Neural cell (in vitro differentiated cells): ENCODE measurements around the gene ATP1A4. TPM values are rescaled to one million over a fixed set of nuclear protein-coding genes. Genes with fewer than 3 reads are reported as not detected.
"Not testable (repeated sequence)": the region's sequence is repeated elsewhere in the genome, so short reads cannot be mapped to it uniquely, and the experiment has no call there.

ENCODE experiments used
- H2AFZ ChIP-seq: fragments of 200-600, 300-800 bp; sonication (generic), shearing (Covaris generic); 2 replicates; pipeline ENCODE4 v1.6.0; 2014; ENCODE audit warnings: low read depth, mild to moderate bottlenecking, antibody characterized with exemption, low read length, moderate library complexity
- H3F3A ChIP-seq: fragments of 200-600 bp; shearing (Covaris generic); 2 replicates; pipeline ENCODE4 v1.6.1; 2016; ENCODE audit warnings: mild to moderate bottlenecking, moderate library complexity, mixed read lengths, antibody characterized with exemption, low read length; ENCODE audit not compliant: insufficient read depth, poor library complexity, severe bottlenecking
- H3K27ac ChIP-seq: fragments of 200-600, 300-800 bp; sonication (generic), shearing (Covaris generic); 2 replicates; pipeline ENCODE4 v1.5.1; 2014; ENCODE audit warnings: mild to moderate bottlenecking, low read length, moderate library complexity
- H3K27me3 ChIP-seq: fragments of 300-800, 200-600 bp; sonication (generic), shearing (Covaris generic); 2 replicates; pipeline ENCODE4 v1.6.0; 2014; ENCODE audit warnings: mild to moderate bottlenecking, low read depth, low read length, moderate library complexity; ENCODE audit not compliant: insufficient read depth
- H3K36me3 ChIP-seq: fragments of 300-800, 200-600 bp; sonication (generic), shearing (Covaris generic); 2 replicates; pipeline ENCODE4 v1.5.1; 2014; ENCODE audit warnings: mild to moderate bottlenecking, antibody characterized with exemption, low read length, moderate library complexity; ENCODE audit not compliant: insufficient read depth
- H3K4me2 ChIP-seq: fragments of 300-800, 200-600 bp; sonication (generic), shearing (Covaris generic); 2 replicates; pipeline ENCODE4 v1.6.0; 2014; ENCODE audit warnings: mild to moderate bottlenecking, low read length
- H3K4me3 ChIP-seq: fragments of 300-800, 200-600 bp; sonication (generic), shearing (Covaris generic); 2 replicates; pipeline ENCODE4 v1.5.1; 2014; ENCODE audit warnings: mild to moderate bottlenecking, low read length, moderate library complexity
- H3K79me2 ChIP-seq: fragments of 200-600 bp; shearing (Covaris generic); replicated peaks from 2 replicates; pipeline ENCODE4 v1.6.0; 2014; ENCODE audit warnings: mild to moderate bottlenecking, low read length, moderate library complexity; ENCODE audit not compliant: insufficient read depth
- H3K9ac ChIP-seq: fragments of 300-800, 200-600 bp; sonication (generic), shearing (Covaris generic); 2 replicates; pipeline ENCODE4 v1.6.1; 2016; ENCODE audit warnings: mild to moderate bottlenecking, low read length, mixed read lengths
- H3K9me2 ChIP-seq: fragments of 200-600 bp; shearing (Covaris generic); 2 replicates; pipeline ENCODE4 v1.6.1; 2016; ENCODE audit warnings: mild to moderate bottlenecking, low read length, mixed read lengths; ENCODE audit not compliant: insufficient read depth
- H3K9me3 ChIP-seq: fragments of 200-600, 300-800 bp; sonication (generic), shearing (Covaris generic); 2 replicates; pipeline ENCODE4 v1.6.1; 2016; ENCODE audit warnings: mild to moderate bottlenecking, mixed run types, low read length, moderate library complexity, mixed read lengths
- H4K20me1 ChIP-seq: fragments of 200-600 bp; shearing (Covaris generic); 2 replicates; pipeline ENCODE4 v1.6.1; 2016; ENCODE audit warnings: mild to moderate bottlenecking, mixed run types; ENCODE audit not compliant: insufficient read depth
- EP300 ChIP-seq: fragments of 450-650 bp; conservative IDR thresholded peaks from 2 replicates; pipeline ENCODE4 v1.6.1; 2014; ENCODE audit warnings: antibody characterized with exemption, mild to moderate bottlenecking, moderate library complexity; ENCODE audit not compliant: poor library complexity, severe bottlenecking
- EZH2 ChIP-seq: fragments of 200-600, 300-800 bp; shearing (Covaris generic), sonication (generic); IDR thresholded peaks from 2 replicates; pipeline ENCODE4 v1.6.1; 2014; ENCODE audit warnings: antibody characterized with exemption, low read length, borderline replicate concordance, mild to moderate bottlenecking; ENCODE audit not compliant: insufficient read depth, poor library complexity, severe bottlenecking
- MXI1 ChIP-seq: fragments of 450-650 bp; conservative IDR thresholded peaks from 2 replicates; pipeline ENCODE4 v1.6.1; 2014; ENCODE audit warnings: antibody characterized with exemption, mild to moderate bottlenecking; ENCODE audit not compliant: poor library complexity, severe bottlenecking
- POLR2AphosphoS5 ChIP-seq: IDR thresholded peaks from 2 replicates; pipeline ENCODE4 v1.6.1; 2012
- RAD21 ChIP-seq: fragments of 450-650 bp; conservative IDR thresholded peaks from 2 replicates; pipeline ENCODE4 v1.6.1; 2014; ENCODE audit warnings: antibody characterized with exemption, mild to moderate bottlenecking, moderate library complexity
- SMC3 ChIP-seq: fragments of 450-650 bp; conservative IDR thresholded peaks from 2 replicates; pipeline ENCODE4 v1.6.1; 2014; ENCODE audit warnings: antibody characterized with exemption, mild to moderate bottlenecking, moderate library complexity; ENCODE audit not compliant: poor library complexity
- TAF1 ChIP-seq: IDR thresholded peaks from 2 replicates; pipeline ENCODE4 v1.6.1; 2012; ENCODE audit warnings: low read depth
- polyA plus RNA-seq: library from polyadenylated mRNA; depleted of rRNA; stranded (reverse); fragments of >200 nt; gene quantifications from 2 replicates; pipeline ENCODE4 v1.2.3, GENCODE V29; 2014
- TF ChIP-seq, protein P1 (sequence below): IDR thresholded peaks from 2 replicates; pipeline ENCODE4 v1.6.1; 2012; ENCODE audit warnings: borderline replicate concordance
- TF ChIP-seq, protein P2 (sequence below): fragments of 450-650 bp; IDR thresholded peaks from 2 replicates; pipeline ENCODE4 v1.5.1; 2014; ENCODE audit warnings: antibody characterized with exemption, mild to moderate bottlenecking, moderate library complexity; ENCODE audit not compliant: poor library complexity, severe bottlenecking

ATP1A4 gene
- polyA plus RNA-seq, 1 donor from 2014 or later: not detected

DNA sequence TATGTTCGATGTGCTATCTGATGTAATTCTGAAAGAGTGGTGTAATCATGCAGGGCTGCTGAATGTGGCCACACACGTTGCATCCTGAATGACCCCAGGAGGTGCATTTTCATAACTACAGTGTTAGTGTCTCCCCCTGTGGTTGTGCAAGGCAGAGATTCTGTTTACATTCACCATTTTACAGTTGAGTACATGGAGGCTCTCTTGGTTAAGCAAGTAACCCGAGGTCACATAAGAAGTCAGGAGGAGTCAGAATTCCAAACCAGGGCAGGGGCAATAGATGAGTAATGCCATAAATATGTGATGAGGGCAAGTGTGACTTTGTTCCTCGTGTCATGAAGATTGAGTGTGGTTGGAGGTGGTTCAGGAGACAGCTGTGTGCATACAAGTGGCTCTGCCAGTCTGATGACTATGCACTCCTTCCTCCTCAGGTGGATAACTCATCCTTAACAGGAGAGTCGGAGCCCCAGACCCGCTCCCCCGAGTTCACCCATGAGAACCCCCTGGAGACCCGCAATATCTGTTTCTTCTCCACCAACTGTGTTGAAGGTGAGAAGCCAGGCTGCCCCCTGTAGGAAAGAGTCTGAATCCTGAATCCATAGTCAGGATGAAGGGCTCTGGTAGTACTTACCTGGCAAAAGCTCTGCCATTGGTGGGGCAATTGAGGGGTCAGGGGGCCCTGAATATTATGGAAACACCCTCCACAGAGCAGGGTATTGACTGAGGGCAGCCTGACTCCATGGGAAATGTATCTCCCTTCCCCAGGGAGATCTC lies 26.5 kb upstream of the ATP1A4 start:
- no peaks in the 10 kb centered on the region for H3K9me2 ChIP-seq
- no peak overlapping the region for H3K27ac ChIP-seq
- H2AFZ ChIP-seq: no peak overlapping the region
- H4K20me1 ChIP-seq: no peaks in the 10 kb centered on the region
- no peak overlapping the region for H3K4me3 ChIP-seq
- H3K9me3 ChIP-seq: no peaks in the 10 kb centered on the region
- TF ChIP-seq, protein P1, sequence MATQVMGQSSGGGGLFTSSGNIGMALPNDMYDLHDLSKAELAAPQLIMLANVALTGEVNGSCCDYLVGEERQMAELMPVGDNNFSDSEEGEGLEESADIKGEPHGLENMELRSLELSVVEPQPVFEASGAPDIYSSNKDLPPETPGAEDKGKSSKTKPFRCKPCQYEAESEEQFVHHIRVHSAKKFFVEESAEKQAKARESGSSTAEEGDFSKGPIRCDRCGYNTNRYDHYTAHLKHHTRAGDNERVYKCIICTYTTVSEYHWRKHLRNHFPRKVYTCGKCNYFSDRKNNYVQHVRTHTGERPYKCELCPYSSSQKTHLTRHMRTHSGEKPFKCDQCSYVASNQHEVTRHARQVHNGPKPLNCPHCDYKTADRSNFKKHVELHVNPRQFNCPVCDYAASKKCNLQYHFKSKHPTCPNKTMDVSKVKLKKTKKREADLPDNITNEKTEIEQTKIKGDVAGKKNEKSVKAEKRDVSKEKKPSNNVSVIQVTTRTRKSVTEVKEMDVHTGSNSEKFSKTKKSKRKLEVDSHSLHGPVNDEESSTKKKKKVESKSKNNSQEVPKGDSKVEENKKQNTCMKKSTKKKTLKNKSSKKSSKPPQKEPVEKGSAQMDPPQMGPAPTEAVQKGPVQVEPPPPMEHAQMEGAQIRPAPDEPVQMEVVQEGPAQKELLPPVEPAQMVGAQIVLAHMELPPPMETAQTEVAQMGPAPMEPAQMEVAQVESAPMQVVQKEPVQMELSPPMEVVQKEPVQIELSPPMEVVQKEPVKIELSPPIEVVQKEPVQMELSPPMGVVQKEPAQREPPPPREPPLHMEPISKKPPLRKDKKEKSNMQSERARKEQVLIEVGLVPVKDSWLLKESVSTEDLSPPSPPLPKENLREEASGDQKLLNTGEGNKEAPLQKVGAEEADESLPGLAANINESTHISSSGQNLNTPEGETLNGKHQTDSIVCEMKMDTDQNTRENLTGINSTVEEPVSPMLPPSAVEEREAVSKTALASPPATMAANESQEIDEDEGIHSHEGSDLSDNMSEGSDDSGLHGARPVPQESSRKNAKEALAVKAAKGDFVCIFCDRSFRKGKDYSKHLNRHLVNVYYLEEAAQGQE: no peak
- TF ChIP-seq TAF1: no peak
- TF ChIP-seq, protein P2, sequence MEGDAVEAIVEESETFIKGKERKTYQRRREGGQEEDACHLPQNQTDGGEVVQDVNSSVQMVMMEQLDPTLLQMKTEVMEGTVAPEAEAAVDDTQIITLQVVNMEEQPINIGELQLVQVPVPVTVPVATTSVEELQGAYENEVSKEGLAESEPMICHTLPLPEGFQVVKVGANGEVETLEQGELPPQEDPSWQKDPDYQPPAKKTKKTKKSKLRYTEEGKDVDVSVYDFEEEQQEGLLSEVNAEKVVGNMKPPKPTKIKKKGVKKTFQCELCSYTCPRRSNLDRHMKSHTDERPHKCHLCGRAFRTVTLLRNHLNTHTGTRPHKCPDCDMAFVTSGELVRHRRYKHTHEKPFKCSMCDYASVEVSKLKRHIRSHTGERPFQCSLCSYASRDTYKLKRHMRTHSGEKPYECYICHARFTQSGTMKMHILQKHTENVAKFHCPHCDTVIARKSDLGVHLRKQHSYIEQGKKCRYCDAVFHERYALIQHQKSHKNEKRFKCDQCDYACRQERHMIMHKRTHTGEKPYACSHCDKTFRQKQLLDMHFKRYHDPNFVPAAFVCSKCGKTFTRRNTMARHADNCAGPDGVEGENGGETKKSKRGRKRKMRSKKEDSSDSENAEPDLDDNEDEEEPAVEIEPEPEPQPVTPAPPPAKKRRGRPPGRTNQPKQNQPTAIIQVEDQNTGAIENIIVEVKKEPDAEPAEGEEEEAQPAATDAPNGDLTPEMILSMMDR: no peak
- TF ChIP-seq POLR2AphosphoS5: no peak
- no peak for TF ChIP-seq RAD21
- no peak for TF ChIP-seq SMC3
- TF ChIP-seq EP300: no peak
- TF ChIP-seq EZH2: no peak
- no peak for TF ChIP-seq MXI1
- H3F3A ChIP-seq: no peaks in the 10 kb centered on the region
- no peak overlapping the region for H3K9ac ChIP-seq
- no peaks in the 10 kb centered on the region for H3K27me3 ChIP-seq
- no peaks in the 10 kb centered on the region for H3K36me3 ChIP-seq
- H3K4me2 ChIP-seq: no peak overlapping the region
- H3K79me2 ChIP-seq: no peaks in the 10 kb centered on the region

DNA sequence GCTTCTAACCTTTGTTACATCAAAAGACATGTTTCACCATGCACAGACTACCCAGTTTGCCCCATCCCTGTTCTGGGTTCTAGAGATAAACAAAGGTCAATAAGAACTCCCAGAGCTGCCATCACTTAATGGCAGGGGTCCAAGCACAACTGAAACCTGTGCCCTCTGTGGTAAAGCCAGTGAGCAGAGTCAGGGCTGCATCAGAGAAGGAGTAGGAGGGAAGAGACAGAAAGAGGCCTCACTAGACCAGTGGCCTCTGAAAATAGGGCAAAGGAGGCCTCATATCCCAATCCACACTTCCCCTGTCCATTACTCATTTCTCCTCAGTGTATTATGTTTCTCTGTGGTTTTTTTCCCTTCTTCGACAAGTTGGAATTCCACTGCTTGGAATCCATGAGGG lies 25.7 kb upstream of the ATP1A4 start:
- no peak overlapping the region for H2AFZ ChIP-seq
- H3K9me3 ChIP-seq: no peaks in the 10 kb centered on the region
- TF ChIP-seq, protein P2: no peak
- TF ChIP-seq EZH2 (no peak), MXI1 (no peak), EP300 (no peak), RAD21 (no peak), SMC3 (no peak), TAF1 (no peak), POLR2AphosphoS5 (no peak)
- TF ChIP-seq, protein P1: no peak
- H3F3A ChIP-seq: no peaks in the 10 kb centered on the region
- no peaks in the 10 kb centered on the region for H3K27me3 ChIP-seq
- no peak overlapping the region for H3K27ac ChIP-seq
- no peaks in the 10 kb centered on the region for H3K9me2 ChIP-seq
- H4K20me1 ChIP-seq: no peaks in the 10 kb centered on the region
- no peak overlapping the region for H3K4me3 ChIP-seq
- H3K79me2 ChIP-seq: no peaks in the 10 kb centered on the region
- H3K36me3 ChIP-seq: no peaks in the 10 kb centered on the region
- no peak overlapping the region for H3K4me2 ChIP-seq
- no peak overlapping the region for H3K9ac ChIP-seq

DNA sequence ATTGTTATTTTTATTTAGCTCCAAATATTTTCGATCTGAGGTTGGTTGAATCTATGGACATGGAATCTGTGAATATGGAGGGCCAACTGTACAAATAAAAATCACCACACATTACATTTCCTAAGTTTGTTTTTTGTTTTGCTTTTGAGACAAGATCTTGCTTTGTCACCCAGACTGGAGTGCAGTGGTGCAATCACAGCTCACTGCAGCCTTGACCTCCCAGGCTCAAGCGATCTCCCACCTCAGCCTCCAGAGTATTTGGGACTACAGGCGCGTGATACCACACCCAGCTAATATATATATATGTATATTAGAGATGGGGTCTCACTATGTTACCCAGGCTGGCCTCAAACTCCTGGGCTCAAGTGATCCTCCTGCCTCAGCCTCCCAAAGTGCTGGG lies 25.1 kb upstream of the ATP1A4 start:
- not testable (repeated sequence) for H3K4me3 ChIP-seq, H3K9ac ChIP-seq, H4K20me1 ChIP-seq, H3F3A ChIP-seq, H3K4me2 ChIP-seq, H3K9me2 ChIP-seq, H3K79me2 ChIP-seq, H3K27ac ChIP-seq, H2AFZ ChIP-seq, H3K9me3 ChIP-seq, H3K27me3 ChIP-seq, H3K36me3 ChIP-seq
